ENCODE measurements around the gene CASQ1.

The CASQ1 gene

GRCh38 chr1:160188341-160188740 lies 2.0 kb upstream of the CASQ1 start:
- Histone ChIP-seq H3K36me3 (ENCODE audit: control insufficient read depth, insufficient read depth, low read length) (no peaks in the 10 kb centered on the region), H3K9ac (ENCODE audit: low read depth, low read length) (no peak overlapping the region), H3K4me3 (ENCODE audit: low read depth, low read length) (no peak overlapping the region), H3K27ac (ENCODE audit: low read depth, low read length) (no peak overlapping the region), H3K4me1 (ENCODE audit: control insufficient read depth, insufficient read depth, low read length) (peaks cover 16% of the 10 kb centered on the region), H3K27me3 (ENCODE audit: control insufficient read depth, insufficient read depth, low read length) (no peaks in the 10 kb centered on the region), H3K9me3 (ENCODE audit: control insufficient read depth, insufficient read depth, low read length) (no peaks in the 10 kb centered on the region)

GRCh38 chr1:160191756-160192155 lies 1.4 kb downstream of the CASQ1 start:
- no peak overlapping the region for H3K9ac ChIP-seq (ENCODE audit: low read depth, low read length)

GRCh38 chr1:160192234-160192633 lies 1.9 kb downstream of the CASQ1 start:
- H3K27me3 ChIP-seq (ENCODE audit: control insufficient read depth, insufficient read depth, low read length), result no peaks in the 10 kb centered on the region
- peaks cover 22% of the 10 kb centered on the region for H3K4me1 ChIP-seq (ENCODE audit: control insufficient read depth, insufficient read depth, low read length)
- no peaks in the 10 kb centered on the region for H3K9me3 ChIP-seq (ENCODE audit: control insufficient read depth, insufficient read depth, low read length)
- no peak overlapping the region for H3K4me3 ChIP-seq (ENCODE audit: low read depth, low read length)
- no peaks in the 10 kb centered on the region for H3K36me3 ChIP-seq (ENCODE audit: control insufficient read depth, insufficient read depth, low read length)
- H3K9ac ChIP-seq (ENCODE audit: low read depth, low read length), result no peak overlapping the region
- H3K27ac ChIP-seq (ENCODE audit: low read depth, low read length), result no peak overlapping the region

More at GRCh38 chr1:160191756-160192155, 1.4 kb downstream of the CASQ1 start:
- no peaks in the 10 kb centered on the region for H3K36me3 ChIP-seq (ENCODE audit: control insufficient read depth, insufficient read depth, low read length)
- no peaks in the 10 kb centered on the region for H3K27me3 ChIP-seq (ENCODE audit: control insufficient read depth, insufficient read depth, low read length)
- H3K9me3 ChIP-seq (ENCODE audit: control insufficient read depth, insufficient read depth, low read length), result no peaks in the 10 kb centered on the region
- H3K27ac ChIP-seq (ENCODE audit: low read depth, low read length), result no peak overlapping the region
- no peak overlapping the region for H3K4me3 ChIP-seq (ENCODE audit: low read depth, low read length)
- H3K4me1 ChIP-seq (ENCODE audit: control insufficient read depth, insufficient read depth, low read length), result peaks cover 22% of the 10 kb centered on the region

GRCh38 chr1:160193091-160193819 lies 2.9 kb downstream of the CASQ1 start:
- Histone ChIP-seq H3K27ac (ENCODE audit: low read depth, low read length) (peak overlapping the region; percentile 67), H3K4me3 (ENCODE audit: low read depth, low read length) (no peak overlapping the region), H3K9ac (ENCODE audit: low read depth, low read length) (no peak overlapping the region), H3K27me3 (ENCODE audit: control insufficient read depth, insufficient read depth, low read length) (no peaks in the 10 kb centered on the region), H3K4me1 (ENCODE audit: control insufficient read depth, insufficient read depth, low read length) (peaks cover 22% of the 10 kb centered on the region), H3K36me3 (ENCODE audit: control insufficient read depth, insufficient read depth, low read length) (no peaks in the 10 kb centered on the region), H3K9me3 (ENCODE audit: control insufficient read depth, insufficient read depth, low read length) (no peaks in the 10 kb centered on the region)

GRCh38 chr1:160193832-160194736 lies 3.7 kb downstream of the CASQ1 start:
- H3K4me1 ChIP-seq (ENCODE audit: control insufficient read depth, insufficient read depth, low read length), result peaks cover 22% of the 10 kb centered on the region
- no peak overlapping the region for H3K27ac ChIP-seq (ENCODE audit: low read depth, low read length)
- H3K9me3 ChIP-seq (ENCODE audit: control insufficient read depth, insufficient read depth, low read length), result no peaks in the 10 kb centered on the region
- no peaks in the 10 kb centered on the region for H3K27me3 ChIP-seq (ENCODE audit: control insufficient read depth, insufficient read depth, low read length)
- H3K9ac ChIP-seq (ENCODE audit: low read depth, low read length), result no peak overlapping the region
- no peak overlapping the region for H3K4me3 ChIP-seq (ENCODE audit: low read depth, low read length)
- H3K36me3 ChIP-seq (ENCODE audit: control insufficient read depth, insufficient read depth, low read length), result no peaks in the 10 kb centered on the region

DNA sequence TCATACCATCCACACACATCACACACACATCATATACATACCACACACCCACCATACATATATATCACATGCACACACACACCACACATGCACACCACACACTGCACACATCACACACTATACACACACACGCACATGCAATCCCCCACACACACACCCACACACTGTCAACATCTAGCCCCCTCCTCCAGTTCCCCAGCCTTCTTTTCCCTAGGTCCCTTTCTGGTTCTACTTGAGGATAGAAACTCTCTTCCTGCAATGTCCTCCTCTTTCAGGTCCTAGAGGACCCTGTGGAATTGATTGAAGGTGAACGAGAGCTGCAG lies 4.3 kb downstream of the CASQ1 start:
- Histone ChIP-seq H3K4me1 (ENCODE audit: control insufficient read depth, insufficient read depth, low read length) (peaks cover 20% of the 10 kb centered on the region), H3K36me3 (ENCODE audit: control insufficient read depth, insufficient read depth, low read length) (no peaks in the 10 kb centered on the region), H3K9ac (ENCODE audit: low read depth, low read length) (no peak overlapping the region), H3K27me3 (ENCODE audit: control insufficient read depth, insufficient read depth, low read length) (no peaks in the 10 kb centered on the region), H3K9me3 (ENCODE audit: control insufficient read depth, insufficient read depth, low read length) (no peaks in the 10 kb centered on the region), H3K4me3 (ENCODE audit: low read depth, low read length) (no peak overlapping the region), H3K27ac (ENCODE audit: low read depth, low read length) (no peak overlapping the region)

DNA sequence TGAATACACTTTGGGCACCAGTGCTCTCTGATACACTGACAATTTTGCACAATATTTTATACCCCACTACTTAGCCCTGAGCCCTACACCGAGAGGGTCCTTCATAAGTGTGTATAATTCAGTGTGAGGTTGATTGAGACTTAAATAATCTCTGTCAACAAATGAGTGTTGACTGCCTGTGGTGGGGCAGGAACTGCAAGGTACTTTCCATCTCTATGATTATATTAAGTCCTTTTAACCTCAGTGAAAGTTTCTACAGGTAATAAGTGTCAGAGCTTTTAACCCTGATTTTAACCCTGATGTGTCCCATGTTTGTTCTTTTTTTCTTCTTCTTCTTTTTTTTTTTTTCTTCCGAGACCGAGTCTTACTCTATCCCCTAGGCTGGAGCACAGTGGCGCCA lies 5.8 kb downstream of the CASQ1 start:
- Histone ChIP-seq H3K9me3 (ENCODE audit: control insufficient read depth, insufficient read depth, low read length) (no peaks in the 10 kb centered on the region), H3K4me3 (ENCODE audit: low read depth, low read length) (no peak overlapping the region), H3K27ac (ENCODE audit: low read depth, low read length) (no peak overlapping the region), H3K27me3 (ENCODE audit: control insufficient read depth, insufficient read depth, low read length) (no peaks in the 10 kb centered on the region), H3K36me3 (ENCODE audit: control insufficient read depth, insufficient read depth, low read length) (no peaks in the 10 kb centered on the region), H3K9ac (ENCODE audit: low read depth, low read length) (no peak overlapping the region), H3K4me1 (ENCODE audit: control insufficient read depth, insufficient read depth, low read length) (peaks cover 16% of the 10 kb centered on the region)

GRCh38 chr1:160197231-160197630 lies 6.9 kb downstream of the CASQ1 start:
- peaks cover 16% of the 10 kb centered on the region for H3K4me1 ChIP-seq (ENCODE audit: control insufficient read depth, insufficient read depth, low read length)
- H3K9me3 ChIP-seq (ENCODE audit: control insufficient read depth, insufficient read depth, low read length), result no peaks in the 10 kb centered on the region
- no peaks in the 10 kb centered on the region for H3K27me3 ChIP-seq (ENCODE audit: control insufficient read depth, insufficient read depth, low read length)
- H3K4me3 ChIP-seq (ENCODE audit: low read depth, low read length), result no peak overlapping the region
- no peak overlapping the region for H3K27ac ChIP-seq (ENCODE audit: low read depth, low read length)
- no peak overlapping the region for H3K9ac ChIP-seq (ENCODE audit: low read depth, low read length)
- no peaks in the 10 kb centered on the region for H3K36me3 ChIP-seq (ENCODE audit: control insufficient read depth, insufficient read depth, low read length)

DNA sequence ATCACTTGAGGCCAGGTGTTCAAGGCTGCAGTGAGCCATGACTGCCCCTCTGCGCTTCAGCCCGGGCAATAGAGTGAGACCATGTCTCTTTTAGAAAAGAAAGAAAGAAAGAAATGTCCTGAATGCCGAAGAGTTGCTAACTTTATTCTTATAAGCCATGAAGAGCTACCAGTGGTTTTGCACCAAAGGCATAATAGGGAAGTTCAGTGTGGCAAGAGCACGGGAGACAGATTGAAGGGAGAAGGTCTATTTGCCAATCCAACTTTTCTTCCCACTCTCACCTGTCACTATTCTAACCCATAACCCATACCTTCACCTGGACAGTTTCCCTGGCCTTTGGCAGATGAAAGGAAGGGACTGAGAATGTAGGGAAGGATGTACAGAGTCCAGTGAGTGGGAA lies 10.4 kb downstream of the CASQ1 start:
- Histone ChIP-seq H3K36me3 (ENCODE audit: control insufficient read depth, insufficient read depth, low read length) (no peaks in the 10 kb centered on the region), H3K27me3 (ENCODE audit: control insufficient read depth, insufficient read depth, low read length) (no peaks in the 10 kb centered on the region), H3K27ac (ENCODE audit: low read depth, low read length) (no peak overlapping the region), H3K9ac (ENCODE audit: low read depth, low read length) (no peak overlapping the region), H3K4me1 (ENCODE audit: control insufficient read depth, insufficient read depth, low read length) (peaks cover 8% of the 10 kb centered on the region), H3K4me3 (ENCODE audit: low read depth, low read length) (no peak overlapping the region), H3K9me3 (ENCODE audit: control insufficient read depth, insufficient read depth, low read length) (no peaks in the 10 kb centered on the region)

GRCh38 chr1:160204526-160205241 lies 14.3 kb downstream of the CASQ1 start:
- H3K27me3 ChIP-seq (ENCODE audit: control insufficient read depth, insufficient read depth, low read length), result no peaks in the 10 kb centered on the region
- H3K36me3 ChIP-seq (ENCODE audit: control insufficient read depth, insufficient read depth, low read length), result peaks cover 26% of the 10 kb centered on the region
- H3K9ac ChIP-seq (ENCODE audit: low read depth, low read length), result peak overlapping the region; percentile 45; the same call in 1 of the 2 replicates
- H3K4me3 ChIP-seq (ENCODE audit: low read depth, low read length), result peak overlapping the region; percentile 47; the same call in 1 of the 2 replicates
- H3K4me1 ChIP-seq (ENCODE audit: control insufficient read depth, insufficient read depth, low read length), result peaks cover 46% of the 10 kb centered on the region
- H3K9me3 ChIP-seq (ENCODE audit: control insufficient read depth, insufficient read depth, low read length), result no peaks in the 10 kb centered on the region
- H3K27ac ChIP-seq (ENCODE audit: low read depth, low read length), result no peak overlapping the region
